H1 (cell line): ENCODE measurements around the gene GPR15LG. TPM values are rescaled to one million over a fixed set of nuclear protein-coding genes. Genes with fewer than 3 reads are reported as not detected.

Experiments
- CREB1 ChIP-seq: IDR thresholded peaks from 2 replicates; pipeline ENCODE4 v1.6.1; 2012; ENCODE audit warnings: inconsistent platforms
- EGR1 ChIP-seq: IDR thresholded peaks from 2 replicates; pipeline ENCODE4 v1.6.1; 2011; ENCODE audit warnings: low read depth, low read length, borderline replicate concordance
- HDAC2 ChIP-seq, 2 experiments: fragments of 300-600 bp in 1 of 2; sonication (generic) in 1 of 2; IDR thresholded peaks; 2 replicates each; pipeline ENCODE4 v1.6.1; 2011 to 2012; ENCODE audit warnings: low read depth in 2 of 2, low read length in 2 of 2, mild to moderate bottlenecking in 2 of 2, moderate library complexity in 2 of 2, borderline replicate concordance in 1 of 2, inconsistent platforms in 1 of 2
- NRF1 ChIP-seq: IDR thresholded peaks from 2 replicates; pipeline ENCODE4 v1.6.1; 2011; ENCODE audit warnings: mild to moderate bottlenecking, low read depth, low read length, improper control_type of control experiment
- PHF8 ChIP-seq: fragments of 200-600 bp; sonication (generic); conservative IDR thresholded peaks from 2 replicates; pipeline ENCODE4 v1.7.1; 2012; ENCODE audit warnings: low read depth, mild to moderate bottlenecking, inconsistent platforms, low read length, moderate library complexity
- POU5F1 ChIP-seq: IDR thresholded peaks from 2 replicates; pipeline ENCODE4 v1.6.1; 2011; ENCODE audit warnings: low read depth, mild to moderate bottlenecking, low read length, moderate library complexity
- TAF1 ChIP-seq: IDR thresholded peaks from 2 replicates; pipeline ENCODE4 v1.6.1; 2011; ENCODE audit warnings: mild to moderate bottlenecking, low read depth, low read length
- TAF7 ChIP-seq: optimal IDR thresholded peaks from 2 replicates; pipeline ENCODE3; 2011; ENCODE audit warnings: low read depth, mild to moderate bottlenecking, inconsistent platforms, low read length, moderate library complexity, borderline replicate concordance
- polyA plus RNA-seq, 7 experiments: library from polyadenylated mRNA; depleted of rRNA in 3 of 7; stranded (reverse) in 5 of 7; unstranded in 2 of 7; fragments of >200 nt in 5 of 7; fragments of 200-250 nt in 2 of 7; gene quantifications; 1 replicate in 5 of 7; 2 replicates in 1 of 7; 4 replicates in 1 of 7; pipeline versions ENCODE4 v1.2.1 to v1.2.3, GENCODE V29; 2011 to 2013; ENCODE audit warnings: missing spikeins in 2 of 7, mixed read lengths in 2 of 7
- total RNA-seq: library from RNA; stranded (reverse); fragmentation: NEBNext Ultra II Directional; extraction: Animal tissue kit (Norgen Biotek cat#: 25700); gene quantifications from 2 replicates; pipeline ENCODE4 v1.2.1, GENCODE V29; 2021
- TF ChIP-seq, protein P1 (sequence below): fragments of 300-600 bp; sonication (generic); IDR thresholded peaks from 2 replicates; pipeline ENCODE4 v1.7.1; 2012; ENCODE audit warnings: low read length, moderate library complexity, mild to moderate bottlenecking, inconsistent platforms; ENCODE audit not compliant: insufficient replicate concordance
- TF ChIP-seq, protein P2 (sequence below): IDR thresholded peaks from 2 replicates; pipeline ENCODE4 v1.6.1; 2012; ENCODE audit warnings: inconsistent platforms

The GPR15LG gene
- total and polyA plus RNA-seq, 2 of the 8 experiments (the other 6 are each of a cell fraction or from before 2014, with no cell fraction given) = not detected

DNA sequence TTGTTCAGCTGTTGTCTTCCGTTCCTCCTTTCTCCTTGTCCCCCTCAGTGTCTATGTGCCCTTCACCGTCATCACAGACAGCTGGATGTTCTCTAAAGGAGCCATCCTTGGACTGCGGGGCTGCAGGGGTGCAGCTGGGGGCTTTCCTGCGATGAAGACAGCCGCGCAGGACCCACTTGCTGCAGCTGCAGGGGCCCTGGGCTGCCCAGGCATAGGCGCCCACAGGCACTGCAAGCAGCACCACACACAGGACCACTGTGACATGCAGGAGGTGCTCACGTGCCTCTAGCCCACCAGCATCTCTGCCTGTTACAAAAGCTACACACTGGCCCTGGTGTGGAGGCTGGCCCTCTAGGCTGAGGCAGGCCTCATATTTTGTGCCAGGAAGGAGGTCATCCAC is 48.3 kb downstream of the GPR15LG start (continued):
- TF ChIP-seq, protein P1, sequence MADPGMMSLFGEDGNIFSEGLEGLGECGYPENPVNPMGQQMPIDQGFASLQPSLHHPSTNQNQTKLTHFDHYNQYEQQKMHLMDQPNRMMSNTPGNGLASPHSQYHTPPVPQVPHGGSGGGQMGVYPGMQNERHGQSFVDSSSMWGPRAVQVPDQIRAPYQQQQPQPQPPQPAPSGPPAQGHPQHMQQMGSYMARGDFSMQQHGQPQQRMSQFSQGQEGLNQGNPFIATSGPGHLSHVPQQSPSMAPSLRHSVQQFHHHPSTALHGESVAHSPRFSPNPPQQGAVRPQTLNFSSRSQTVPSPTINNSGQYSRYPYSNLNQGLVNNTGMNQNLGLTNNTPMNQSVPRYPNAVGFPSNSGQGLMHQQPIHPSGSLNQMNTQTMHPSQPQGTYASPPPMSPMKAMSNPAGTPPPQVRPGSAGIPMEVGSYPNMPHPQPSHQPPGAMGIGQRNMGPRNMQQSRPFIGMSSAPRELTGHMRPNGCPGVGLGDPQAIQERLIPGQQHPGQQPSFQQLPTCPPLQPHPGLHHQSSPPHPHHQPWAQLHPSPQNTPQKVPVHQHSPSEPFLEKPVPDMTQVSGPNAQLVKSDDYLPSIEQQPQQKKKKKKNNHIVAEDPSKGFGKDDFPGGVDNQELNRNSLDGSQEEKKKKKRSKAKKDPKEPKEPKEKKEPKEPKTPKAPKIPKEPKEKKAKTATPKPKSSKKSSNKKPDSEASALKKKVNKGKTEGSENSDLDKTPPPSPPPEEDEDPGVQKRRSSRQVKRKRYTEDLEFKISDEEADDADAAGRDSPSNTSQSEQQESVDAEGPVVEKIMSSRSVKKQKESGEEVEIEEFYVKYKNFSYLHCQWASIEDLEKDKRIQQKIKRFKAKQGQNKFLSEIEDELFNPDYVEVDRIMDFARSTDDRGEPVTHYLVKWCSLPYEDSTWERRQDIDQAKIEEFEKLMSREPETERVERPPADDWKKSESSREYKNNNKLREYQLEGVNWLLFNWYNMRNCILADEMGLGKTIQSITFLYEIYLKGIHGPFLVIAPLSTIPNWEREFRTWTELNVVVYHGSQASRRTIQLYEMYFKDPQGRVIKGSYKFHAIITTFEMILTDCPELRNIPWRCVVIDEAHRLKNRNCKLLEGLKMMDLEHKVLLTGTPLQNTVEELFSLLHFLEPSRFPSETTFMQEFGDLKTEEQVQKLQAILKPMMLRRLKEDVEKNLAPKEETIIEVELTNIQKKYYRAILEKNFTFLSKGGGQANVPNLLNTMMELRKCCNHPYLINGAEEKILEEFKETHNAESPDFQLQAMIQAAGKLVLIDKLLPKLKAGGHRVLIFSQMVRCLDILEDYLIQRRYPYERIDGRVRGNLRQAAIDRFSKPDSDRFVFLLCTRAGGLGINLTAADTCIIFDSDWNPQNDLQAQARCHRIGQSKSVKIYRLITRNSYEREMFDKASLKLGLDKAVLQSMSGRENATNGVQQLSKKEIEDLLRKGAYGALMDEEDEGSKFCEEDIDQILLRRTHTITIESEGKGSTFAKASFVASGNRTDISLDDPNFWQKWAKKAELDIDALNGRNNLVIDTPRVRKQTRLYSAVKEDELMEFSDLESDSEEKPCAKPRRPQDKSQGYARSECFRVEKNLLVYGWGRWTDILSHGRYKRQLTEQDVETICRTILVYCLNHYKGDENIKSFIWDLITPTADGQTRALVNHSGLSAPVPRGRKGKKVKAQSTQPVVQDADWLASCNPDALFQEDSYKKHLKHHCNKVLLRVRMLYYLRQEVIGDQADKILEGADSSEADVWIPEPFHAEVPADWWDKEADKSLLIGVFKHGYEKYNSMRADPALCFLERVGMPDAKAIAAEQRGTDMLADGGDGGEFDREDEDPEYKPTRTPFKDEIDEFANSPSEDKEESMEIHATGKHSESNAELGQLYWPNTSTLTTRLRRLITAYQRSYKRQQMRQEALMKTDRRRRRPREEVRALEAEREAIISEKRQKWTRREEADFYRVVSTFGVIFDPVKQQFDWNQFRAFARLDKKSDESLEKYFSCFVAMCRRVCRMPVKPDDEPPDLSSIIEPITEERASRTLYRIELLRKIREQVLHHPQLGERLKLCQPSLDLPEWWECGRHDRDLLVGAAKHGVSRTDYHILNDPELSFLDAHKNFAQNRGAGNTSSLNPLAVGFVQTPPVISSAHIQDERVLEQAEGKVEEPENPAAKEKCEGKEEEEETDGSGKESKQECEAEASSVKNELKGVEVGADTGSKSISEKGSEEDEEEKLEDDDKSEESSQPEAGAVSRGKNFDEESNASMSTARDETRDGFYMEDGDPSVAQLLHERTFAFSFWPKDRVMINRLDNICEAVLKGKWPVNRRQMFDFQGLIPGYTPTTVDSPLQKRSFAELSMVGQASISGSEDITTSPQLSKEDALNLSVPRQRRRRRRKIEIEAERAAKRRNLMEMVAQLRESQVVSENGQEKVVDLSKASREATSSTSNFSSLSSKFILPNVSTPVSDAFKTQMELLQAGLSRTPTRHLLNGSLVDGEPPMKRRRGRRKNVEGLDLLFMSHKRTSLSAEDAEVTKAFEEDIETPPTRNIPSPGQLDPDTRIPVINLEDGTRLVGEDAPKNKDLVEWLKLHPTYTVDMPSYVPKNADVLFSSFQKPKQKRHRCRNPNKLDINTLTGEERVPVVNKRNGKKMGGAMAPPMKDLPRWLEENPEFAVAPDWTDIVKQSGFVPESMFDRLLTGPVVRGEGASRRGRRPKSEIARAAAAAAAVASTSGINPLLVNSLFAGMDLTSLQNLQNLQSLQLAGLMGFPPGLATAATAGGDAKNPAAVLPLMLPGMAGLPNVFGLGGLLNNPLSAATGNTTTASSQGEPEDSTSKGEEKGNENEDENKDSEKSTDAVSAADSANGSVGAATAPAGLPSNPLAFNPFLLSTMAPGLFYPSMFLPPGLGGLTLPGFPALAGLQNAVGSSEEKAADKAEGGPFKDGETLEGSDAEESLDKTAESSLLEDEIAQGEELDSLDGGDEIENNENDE = no peak
- no peak for TF ChIP-seq POU5F1
- TF ChIP-seq HDAC2 (IDR thresholded peaks at IDR 0.05; ENCODE audit: borderline replicate concordance in 1 of 2, low read depth in 2 of 2, low read length in 2 of 2) = no peak
- TF ChIP-seq PHF8 = no peak
- TF ChIP-seq, protein P2, sequence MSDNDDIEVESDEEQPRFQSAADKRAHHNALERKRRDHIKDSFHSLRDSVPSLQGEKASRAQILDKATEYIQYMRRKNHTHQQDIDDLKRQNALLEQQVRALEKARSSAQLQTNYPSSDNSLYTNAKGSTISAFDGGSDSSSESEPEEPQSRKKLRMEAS = no peak
- TF ChIP-seq EGR1 = no peak
- no peak for TF ChIP-seq TAF1
- no peak for TF ChIP-seq NRF1
- no peak for TF ChIP-seq TAF7
- TF ChIP-seq CREB1 = no peak
- TF ChIP-seq, all 59 proteins: peak for 0
